ENCODE data around the gene SMIM5.
"Not testable (repeated sequence)": the region's sequence is repeated elsewhere in the genome, so short reads cannot be mapped to it uniquely, and the experiment has no call there.

SMIM5 gene, protein sequence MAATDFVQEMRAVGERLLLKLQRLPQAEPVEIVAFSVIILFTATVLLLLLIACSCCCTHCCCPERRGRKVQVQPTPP

DNA sequence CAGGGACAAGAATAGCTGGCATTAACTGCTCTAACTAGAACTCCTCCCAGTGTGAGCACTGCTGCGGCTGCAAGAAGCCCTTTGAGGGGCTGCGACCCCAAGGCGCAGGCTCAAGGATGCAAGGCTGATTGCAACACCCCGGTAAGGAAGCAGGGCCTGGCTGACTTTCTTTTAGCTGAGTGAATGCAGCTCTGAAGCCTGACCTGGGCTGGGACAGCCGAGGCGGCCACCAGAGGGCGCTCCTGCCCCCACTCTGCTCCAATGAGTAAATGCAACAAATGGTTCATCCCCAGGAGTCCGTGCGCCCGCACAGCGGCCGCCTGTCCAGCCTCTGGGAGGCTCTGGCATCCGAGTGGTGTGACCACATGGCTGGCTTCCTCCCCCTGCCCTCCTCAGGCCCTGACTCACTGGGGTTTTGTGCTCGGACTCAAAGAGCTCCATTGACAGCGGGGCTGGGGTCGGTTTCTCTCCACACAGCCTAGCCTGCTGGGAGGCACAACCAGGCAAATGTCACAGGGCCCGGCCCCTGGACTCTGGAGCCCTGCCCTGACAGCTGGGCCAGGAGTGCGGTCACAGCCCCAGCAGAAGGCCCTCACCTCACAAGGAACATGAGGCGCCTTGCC, at the start of gene SMIM5:
Gene SMIM5, plus strand, starts transcription at position 572 of the 623 bp plus-strand sequence. CDS start 6,768 bp downstream, outside the sequence.
- no peak for FAIRE-seq

DNA sequence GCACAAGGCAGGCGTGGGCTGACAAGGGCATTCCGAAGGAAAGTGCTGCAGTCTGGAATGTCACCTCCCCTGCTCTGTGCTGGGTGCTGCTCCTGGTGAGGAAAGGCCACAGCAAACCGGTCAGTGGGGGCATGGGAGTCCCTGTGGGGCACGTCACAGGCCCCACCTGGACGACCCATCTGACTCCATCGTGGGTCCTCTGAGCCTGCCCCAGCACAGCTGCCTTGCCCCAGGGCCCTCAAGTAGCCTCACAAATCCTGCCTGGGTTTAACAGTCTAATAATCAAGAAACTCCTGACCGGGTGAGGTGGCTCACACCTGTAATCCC, 48.4 kb upstream of the SMIM5 start:
- no peak for FAIRE-seq

DNA sequence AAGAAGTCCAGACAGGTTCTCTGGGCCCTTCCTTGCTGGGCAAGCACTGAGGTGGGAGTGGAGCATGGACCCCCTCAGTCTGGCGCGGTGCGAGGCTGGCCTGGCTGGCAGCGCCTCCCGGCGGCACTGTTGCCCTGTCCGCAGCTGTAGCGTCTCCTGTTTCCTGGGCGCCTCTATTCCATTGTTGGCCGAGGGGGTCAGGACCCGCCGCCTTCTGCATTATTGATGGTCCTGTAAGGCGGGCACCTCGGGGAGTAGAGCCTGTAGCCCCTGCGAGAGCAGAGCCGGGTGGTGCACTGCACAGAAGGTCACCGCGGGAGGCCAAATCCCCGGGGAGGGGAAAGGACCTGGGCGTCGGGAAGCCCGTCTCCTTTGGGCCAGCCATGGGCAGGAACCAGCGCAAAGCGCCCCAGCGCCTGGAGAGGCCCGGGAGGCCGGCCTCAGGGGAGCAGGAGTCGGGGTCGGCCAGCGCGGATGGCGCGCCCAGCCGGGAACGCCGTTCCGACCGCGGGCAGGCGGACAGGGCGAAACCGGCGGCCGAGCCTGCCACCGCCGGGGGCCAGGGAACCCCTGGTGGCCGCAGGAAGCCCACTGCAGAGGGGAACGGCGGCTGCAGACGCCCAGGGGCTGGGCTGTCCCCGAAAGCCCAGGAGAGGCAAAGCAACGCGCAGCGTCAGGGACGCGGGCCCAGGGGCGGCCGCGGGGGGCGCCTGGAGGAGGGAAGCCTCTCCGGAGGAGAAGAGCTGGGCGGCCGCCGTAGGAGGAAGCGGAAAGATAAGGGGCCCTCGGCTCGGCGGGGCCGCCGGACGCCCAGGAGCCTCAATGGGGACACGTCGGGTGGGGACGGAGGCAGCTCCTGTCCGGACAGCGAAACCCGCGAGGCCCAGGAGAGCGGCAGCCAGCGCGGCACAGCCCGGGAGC, 45.3 kb upstream of the SMIM5 start, which contains the start of gene MYO15B:
Gene MYO15B, plus strand, starts transcription at position 126 of the 921 bp plus-strand sequence. Its CDS starts 258 bp downstream, at position 384.
- FAIRE-seq, result no peak

DNA sequence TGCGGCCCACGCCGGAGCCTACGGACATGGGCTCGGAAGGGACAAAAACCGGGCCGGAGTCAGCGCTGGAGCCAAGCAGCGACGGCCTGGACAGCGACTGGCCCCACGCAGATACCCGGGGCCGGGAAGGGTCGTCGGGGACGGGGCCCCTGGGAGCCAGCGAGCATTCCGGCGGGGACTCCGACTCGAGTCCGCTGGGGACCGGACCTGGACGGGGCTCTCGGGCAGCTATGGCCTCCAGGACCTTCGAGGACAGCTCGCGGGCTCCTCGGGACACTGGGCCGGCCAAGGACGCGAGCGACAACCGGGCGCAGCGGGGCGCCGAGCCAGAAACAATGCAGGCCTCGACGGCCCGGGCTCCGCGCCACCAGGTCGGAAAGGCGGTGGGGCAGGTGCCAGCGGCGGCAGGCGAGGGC, 44.6 kb upstream of the SMIM5 start:
- FAIRE-seq, result no peak

DNA sequence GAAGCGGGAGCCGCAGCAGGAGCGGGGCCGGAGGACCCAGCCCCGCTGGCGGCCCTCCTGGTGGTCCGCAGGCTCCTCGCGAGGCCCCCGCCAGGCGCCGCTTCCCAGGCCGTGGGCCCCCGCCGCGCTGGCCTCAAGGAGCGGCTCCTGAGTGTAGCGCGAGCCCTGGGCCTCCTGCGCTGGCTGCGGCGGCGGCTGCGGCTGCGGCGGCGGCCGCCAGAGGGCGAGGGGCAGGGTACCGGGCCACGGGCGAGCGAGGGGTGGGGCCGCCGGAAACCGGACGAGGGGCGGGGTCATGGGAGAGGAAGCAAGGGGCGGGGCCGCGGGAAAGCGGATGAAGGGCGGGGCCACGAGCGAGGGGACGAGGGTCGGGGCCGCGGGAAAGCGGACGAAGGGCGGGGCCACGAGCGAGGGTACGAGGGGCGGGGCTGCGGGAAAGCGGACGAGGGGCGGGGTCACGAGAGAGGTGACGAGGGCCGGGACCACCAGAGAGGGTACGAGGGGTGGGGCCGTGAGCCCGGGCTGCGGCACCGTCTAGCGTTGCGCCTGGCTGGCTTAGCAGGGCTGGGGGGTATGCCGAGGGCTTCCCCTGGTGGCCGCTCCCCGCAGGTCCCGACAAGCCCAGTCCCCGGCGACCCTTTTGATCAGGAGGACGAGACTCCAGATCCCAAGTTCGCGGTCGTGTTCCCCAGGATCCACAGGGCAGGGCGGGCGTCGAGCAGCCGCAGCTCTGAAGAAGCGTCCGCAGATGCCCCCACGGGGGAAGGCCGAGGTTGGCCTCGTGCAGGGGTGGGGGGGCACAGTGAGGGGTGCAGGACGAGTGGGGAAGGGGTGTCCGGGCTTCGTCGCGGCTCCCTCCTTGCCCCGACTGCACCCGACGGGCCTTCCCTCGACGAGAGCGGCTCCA, 44.0 kb upstream of the SMIM5 start:
- FAIRE-seq, result no peak

DNA sequence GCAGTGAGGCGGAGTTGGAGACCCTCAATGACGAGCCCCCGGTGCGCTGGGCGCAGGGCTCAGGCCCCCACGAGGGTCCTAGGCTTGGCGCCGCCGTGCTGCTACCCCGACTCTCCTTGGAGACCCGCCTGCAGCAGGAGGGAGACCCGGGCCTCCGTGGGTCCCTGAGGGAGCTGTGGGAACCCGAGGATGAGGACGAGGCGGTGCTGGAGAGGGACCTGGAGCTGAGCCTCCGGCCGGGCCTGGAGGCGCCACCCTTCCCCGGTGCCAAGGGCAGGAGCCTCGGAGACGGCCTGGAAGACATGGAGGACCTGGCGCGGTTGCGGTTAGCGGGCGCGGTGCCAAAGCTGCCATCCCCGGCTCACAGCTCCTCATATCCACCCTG, 43.3 kb upstream of the SMIM5 start:
- no peak for FAIRE-seq

DNA sequence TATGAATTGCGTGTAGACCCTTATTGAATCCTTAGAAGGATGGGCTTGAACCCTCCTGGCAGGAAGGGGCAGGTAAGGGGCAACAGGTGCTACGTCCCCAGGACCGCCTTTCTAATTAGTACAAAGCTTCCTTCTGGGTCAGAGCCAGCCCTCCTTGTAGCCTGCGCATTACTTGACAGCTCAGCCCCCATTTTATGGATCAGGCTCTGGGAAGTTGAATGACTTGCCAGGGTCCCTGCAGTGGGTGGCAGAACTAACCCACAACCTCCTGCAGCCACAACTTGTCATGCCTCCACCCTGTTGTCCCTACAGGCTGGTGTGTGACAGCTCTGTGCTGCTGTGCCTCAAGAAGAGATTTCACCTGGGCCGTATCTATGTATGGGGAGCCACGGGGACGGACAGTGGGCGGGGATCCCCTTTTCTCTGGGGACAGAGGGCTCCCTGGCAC, 42.9 kb upstream of the SMIM5 start:
- FAIRE-seq, result no peak

DNA sequence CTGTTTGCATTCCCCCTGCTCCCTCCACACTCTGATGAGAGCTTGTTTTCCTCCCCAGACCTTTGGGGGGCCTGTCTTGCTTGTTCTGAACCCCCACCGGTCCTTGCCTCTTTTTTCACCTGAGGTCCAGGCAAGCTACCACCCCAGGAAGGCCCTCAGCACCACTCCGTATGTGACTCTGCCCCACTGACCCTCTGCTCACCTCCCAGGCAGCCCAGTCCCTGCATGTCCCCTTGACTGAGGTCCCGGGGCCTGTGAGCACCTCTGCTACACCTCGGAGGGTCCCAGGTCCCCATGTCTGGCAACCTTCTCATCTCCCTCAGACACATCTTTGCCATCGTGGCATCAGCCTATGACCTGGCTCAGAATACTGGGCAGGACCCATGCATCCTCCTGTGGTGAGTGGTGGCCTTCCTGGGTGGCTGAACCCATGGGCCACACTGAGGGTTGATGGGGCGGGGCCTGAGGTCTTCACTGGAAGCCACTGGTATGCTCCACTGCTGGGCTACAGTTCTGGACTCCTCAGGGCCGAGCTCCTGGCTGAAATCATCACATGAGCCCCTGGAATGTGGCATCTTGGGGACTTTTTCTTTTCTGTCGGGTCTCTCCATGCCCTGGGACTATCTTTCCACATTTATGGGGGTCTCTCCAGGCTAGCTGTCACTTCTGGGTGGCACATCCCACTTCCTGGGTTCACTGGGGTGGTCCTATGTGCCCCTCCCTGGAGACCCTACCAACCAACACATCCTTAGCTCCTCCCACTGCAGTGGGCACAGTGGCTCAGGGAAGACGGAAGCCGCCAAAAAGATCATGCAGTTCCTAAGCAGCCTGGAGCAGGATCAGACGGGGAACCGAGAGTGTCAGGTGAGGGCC, 42.1 kb upstream of the SMIM5 start:
- no peak for FAIRE-seq

DNA sequence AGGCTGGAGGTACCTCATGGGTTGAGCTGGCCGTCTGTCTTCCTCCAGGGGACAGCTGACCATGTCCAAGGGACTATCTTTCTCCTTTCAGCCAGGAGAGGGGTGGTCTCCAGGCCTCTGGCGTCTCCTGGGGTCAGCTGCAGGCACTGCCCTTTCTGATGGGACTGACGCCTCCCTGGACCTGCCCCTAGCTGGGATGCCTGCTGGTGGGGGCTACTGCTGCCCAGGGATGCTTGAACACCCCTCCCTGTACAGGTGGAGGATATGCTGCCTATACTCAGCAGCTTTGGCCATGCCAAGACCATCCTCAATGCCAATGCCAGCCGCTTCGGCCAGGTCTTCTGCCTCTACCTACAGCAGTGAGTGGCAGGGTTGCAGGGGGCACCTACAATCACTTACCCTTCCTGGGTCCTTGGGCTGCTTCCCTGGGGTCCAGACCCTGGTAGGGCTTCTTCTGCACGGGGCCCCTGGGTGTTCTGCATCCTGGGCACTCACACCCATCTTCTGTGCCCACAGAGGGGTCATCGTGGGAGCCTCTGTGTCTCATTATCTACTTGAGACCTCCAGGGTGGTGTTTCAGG, 41.4 kb upstream of the SMIM5 start:
- FAIRE-seq, result no peak

DNA sequence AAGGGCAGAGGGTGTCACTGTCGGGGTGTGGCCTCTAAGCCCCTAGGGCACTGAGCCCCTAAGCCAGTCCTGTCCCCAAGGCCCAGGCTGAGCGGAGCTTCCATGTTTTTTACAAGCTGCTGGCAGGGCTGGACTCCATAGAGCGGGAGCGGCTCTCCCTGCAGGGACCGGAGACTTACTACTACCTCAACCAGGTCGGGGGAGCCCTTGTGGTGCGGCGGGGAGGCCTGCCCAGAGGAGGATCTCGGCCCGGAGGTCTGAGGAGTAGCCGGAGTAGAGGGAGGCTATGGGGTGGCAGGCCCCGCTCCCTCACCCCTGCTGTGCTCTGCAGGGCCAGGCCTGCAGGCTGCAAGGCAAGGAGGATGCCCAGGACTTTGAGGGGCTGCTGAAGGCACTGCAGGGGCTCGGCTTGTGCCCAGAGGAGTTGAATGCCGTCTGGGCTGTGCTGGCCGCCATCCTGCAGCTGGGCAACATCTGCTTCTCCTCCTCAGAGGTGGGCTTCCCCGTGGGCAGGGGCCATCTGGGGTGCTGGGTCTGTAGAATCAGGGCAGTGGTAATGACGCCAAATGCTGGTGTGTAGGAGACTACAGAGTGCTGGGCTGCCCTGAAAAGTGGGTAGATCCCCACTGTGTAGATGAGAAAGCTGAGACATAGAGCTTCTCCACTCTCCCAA, 40.8 kb upstream of the SMIM5 start:
- FAIRE-seq, result no peak

DNA sequence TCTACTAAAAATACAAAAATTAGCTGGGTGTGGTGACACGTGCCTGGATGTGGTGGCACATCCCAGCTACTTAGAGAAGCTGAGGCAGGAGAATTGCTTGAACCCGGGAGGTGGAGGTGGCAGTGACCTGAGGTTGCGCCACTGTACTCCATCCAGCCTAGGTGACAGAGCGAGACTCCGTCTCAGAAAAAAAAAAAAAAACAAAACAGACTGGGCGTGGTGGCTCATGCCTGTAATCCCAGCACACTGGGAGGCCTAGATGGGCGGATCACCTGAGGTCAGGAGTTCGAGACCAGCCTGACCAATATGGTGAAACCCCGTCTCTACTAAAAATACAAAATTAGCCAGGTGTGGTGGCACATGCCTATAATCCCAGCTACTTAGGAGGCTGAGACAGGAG, 39.8 kb upstream of the SMIM5 start:
- FAIRE-seq, result not testable (repeated sequence)

DNA sequence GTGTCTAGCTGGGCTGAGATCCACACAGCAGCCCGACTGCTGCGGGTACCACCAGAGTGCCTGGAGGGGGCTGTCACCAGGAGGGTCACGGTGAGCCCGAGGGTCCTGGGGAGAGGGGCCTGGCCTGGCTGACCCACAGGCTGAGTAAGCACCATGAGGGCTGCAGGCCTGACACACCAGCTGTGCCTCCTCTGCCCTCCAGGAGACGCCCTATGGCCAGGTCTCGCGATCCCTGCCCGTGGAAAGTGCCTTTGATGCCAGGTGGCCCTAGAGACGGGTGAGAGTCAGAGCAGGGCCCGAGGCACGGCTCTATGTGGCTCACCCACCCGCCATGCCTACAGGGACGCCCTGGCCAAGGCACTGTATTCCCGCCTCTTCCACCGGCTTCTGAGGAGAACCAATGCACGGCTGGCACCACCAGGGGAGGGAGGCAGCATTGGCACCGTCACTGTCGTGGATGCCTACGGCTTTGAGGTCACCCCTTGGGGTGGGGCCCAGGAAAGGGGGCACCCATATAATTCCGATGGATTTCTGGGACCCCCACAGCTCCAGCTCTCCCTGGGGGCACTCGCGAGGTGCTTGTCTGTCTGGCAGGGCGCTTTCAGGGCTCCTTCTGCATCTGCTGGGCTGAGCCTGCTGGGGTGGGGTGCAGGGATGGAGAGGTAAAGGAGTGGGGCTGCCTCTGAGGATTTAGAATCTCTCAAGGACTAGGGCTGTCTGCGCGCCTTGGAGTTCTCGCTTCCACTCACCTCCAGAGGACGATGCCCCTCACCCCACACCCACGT, 38.5 kb upstream of the SMIM5 start:
- no peak for FAIRE-seq

DNA sequence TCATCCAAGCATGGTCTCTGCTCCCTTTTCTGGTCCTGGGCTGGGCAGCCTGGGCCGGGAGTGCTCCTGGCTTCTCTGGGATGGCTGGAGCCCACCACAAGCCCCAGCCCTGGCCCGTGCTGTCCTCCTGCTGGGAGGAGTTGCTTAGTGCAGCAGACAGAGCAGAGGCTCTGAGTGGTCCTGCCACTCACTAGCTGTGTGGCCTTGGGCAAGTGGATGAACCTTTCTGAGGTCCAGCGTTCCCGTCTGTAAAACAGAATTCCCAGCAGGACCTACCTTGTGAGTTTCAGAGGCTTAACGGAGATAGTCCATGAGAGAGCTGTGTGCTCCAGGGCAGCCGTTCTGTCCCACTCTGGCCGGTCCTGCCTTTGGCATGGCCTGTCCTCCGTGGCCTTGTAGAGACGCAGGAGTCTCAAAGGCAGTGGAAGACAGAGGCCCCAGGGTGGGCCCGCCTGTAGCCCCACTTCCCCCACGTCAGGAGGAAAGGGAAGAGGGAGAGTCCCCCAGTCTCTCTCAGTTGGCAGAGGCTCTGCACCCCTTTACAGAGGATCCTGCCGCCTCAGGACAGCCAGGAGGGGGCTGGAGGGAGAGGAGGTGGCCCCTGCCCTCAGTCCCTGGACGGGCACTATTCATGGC, 37.8 kb upstream of the SMIM5 start:
- FAIRE-seq, result no peak

DNA sequence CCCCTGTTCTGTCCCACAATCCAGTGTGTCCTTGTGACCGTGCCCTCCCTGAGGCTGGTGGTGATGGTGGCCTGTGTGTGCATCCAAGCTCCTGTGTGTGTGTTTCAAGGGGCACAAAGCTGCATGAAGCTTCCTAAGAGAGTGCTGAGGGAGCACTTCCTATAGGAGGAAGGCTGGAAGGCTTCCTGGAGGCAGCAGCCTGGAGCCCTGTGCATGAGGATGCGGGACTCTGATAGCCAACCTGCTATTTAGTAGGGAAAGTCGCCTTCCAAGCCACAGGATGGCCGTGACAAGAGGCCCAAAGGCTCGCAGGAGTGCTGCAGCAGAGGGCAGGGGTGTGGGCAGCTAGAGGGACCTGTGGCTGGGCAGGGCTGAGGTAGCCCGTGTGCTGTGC, 37.3 kb upstream of the SMIM5 start:
- FAIRE-seq, result no peak

DNA sequence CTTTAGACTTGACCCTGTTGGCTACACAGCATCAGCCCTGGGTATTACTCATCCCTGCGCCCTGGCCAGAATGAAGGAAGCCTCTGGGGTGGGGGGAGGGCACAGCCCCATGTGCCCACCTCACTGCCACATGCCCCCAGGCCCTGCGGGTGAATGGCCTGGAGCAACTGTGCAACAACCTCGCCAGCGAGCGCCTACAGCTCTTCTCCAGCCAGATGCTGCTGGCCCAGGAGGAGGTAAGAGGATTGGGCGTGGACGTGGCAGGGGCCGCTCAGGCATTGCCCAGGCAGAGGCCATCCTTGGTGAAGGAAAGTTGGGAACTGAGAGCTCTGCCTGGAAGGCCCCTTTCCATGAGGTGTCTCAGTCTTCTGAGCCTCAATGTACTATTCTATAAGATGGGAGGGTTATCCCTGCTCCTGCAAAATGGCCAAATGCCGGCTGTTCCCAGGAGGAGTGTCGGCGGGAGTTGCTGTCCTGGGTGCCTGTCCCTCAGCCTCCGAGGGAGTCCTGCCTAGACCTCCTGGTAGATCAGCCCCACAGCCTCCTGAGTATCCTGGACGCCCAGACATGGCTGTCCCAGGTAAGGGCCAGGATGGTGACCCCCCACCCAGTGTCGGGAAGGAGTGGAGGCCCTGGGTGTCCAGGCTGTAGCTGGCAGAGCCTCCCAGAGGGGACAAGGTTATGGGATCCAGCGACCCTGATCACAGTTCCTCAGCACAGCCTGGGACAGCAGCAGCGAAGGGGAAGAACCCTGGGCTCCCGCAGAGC, 36.7 kb upstream of the SMIM5 start:
- FAIRE-seq, result no peak

DNA sequence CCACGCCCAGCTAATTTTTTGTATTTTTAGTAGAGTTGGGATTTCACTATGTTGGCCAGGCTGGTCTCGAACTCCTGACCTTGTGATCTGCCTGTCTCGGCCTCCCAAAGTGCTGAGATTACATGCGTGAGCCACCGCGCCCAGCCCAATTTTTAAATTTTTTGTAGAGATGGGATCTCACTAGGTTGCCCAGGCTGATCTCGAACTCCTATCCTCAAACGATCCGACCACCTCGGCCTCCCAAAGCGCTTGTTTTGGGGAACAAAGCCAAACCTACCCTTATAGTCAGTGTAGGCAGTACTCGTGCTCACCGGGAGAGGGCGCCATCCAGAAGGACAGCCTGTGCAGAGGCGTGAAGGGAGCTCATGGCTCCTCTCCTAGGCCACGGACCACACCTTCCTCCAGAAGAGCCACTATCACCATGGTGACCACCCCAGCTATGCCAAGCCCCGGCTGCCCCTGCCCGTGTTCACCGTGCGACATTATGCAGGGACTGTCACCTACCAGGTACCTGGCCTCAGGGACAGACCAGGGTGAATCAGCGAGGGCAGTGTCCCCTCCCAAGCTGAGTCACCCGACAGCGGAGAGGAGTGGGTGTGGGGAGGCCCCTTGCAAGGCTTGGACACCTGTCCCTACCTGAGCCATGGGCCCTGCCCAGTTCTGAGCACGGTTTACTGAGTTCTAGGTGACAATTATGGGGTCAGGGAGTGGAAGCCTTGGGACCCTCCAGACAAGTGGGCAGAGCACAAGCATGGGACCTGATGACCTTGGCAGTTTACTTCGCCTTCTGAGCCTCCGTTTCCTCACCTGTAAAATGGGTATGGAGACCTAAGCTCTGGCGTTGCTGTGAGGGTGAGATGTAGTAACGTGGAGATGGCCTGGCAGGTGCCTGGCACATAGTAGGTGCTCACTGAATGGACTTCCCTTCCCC, 31.9 kb upstream of the SMIM5 start:
- no peak for FAIRE-seq

DNA sequence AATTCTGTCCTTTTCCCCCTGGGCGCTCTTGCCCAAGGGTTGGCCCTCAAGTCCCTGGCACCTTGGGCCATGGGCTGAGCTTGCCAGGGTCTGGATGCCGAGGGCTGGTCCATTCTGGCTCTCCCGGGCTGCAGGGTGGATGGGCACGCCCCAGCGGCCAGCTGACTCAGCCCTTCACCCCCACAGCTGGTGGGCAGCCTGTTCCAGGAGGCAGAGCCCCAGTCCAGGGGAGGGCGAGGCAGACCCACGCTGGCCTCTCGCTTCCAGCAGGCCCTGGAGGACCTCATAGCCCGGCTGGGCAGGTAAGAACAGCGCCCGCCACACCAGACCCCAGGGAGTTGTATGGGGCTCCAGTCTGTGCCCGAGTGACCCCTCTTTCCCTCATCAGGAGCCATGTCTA, 30.6 kb upstream of the SMIM5 start:
- FAIRE-seq, result no peak

DNA sequence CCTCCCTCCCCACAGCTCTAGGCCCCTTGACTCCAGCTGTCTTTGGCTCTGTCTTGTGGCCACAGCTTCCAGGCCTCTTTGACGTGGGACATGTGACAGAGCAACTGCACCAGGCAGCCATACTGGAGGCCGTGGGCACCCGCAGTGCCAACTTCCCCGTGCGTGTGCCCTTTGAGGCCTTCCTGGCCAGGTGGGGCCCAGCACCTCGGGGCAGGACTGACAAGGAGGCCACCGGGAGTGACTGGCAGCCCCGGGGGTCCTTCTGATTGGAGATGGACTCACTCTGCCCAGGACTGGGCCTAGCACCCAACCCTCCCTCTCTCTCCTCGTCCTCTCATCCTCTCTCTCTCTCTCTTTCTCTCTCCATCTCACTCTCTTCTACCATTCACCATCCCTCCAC, 30.1 kb upstream of the SMIM5 start:
- no peak for FAIRE-seq

Measured in endometrium (tissue), 2 donors.